Cardiac atrium fibroblast (primary cell): ENCODE results near the gene CDRT15L2. TPM values are rescaled to one million over a fixed set of nuclear protein-coding genes. Genes with fewer than 3 reads are reported as not detected.

Experiments used
- total RNA-seq: library from RNA; depleted of rRNA; stranded (reverse); fragments of >200 nt; gene quantifications from 2 replicates; pipeline ENCODE4 v1.2.3, GENCODE V29; 2015

CDRT15L2 gene
- not detected in 2 replicates for total RNA-seq

GRCh38 chr17:20579424-20579823 lies at the start of gene CDRT15L2:
TSS of gene CDRT15L2 (plus strand) at chr17:20579724. CDS start at chr17:20579744, 20 bp downstream.

Other genes starting within 250 kb of the CDRT15L2 start
- not detected in 2 replicates for gene LGALS9B, start 112.2 kb upstream of the CDRT15L2 start, total RNA-seq